SKM-1 treated with dmso at 0.1 percent for 144 hours (cell line): ENCODE data around the gene ULK1.
"Not testable (repeated sequence)": the region's sequence is repeated elsewhere in the genome, so short reads cannot be mapped to it uniquely, and the experiment has no call there.

ENCODE experiments used
- DNase-seq: peaks from one replicate; lab custom pipeline; 2025; ENCODE audit not compliant: unreplicated experiment; lab: John Stamatoyannopoulos, UW

The ULK1 gene

GRCh38 chr12:131941116-131941986 is 46.9 kb downstream of the ULK1 start:
- DNase-seq = no peak

- DNase-seq = no peak
These were observed 47.5 kb downstream of the ULK1 start for GRCh38 chr12:131941987-131942341.

GRCh38 chr12:131942671-131943070 is 48.2 kb downstream of the ULK1 start:
- no peak for DNase-seq

- no peak for DNase-seq
These were observed 49.0 kb downstream of the ULK1 start for GRCh38 chr12:131943389-131943788.

- DNase-seq = no peak
These were observed 49.5 kb downstream of the ULK1 start for GRCh38 chr12:131943876-131944275.

GRCh38 chr12:131944601-131945251 is 50.3 kb downstream of the ULK1 start:
- DNase-seq = no peak

GRCh38 chr12:131946757-131947156 is 52.3 kb downstream of the ULK1 start:
- DNase-seq = no peak

- DNase-seq = no peak
These were observed 53.1 kb downstream of the ULK1 start for GRCh38 chr12:131947482-131948027.

GRCh38 chr12:131948166-131948712 is 53.8 kb downstream of the ULK1 start:
- no peak for DNase-seq

- DNase-seq = not testable (repeated sequence)
These were observed 54.5 kb downstream of the ULK1 start for GRCh38 chr12:131948713-131949430.

- DNase-seq = peak; percentile 66
These were observed 55.2 kb downstream of the ULK1 start, which contains the start of gene EP400 for GRCh38 chr12:131949431-131950181. EP400 (plus strand) TSS chr12:131949942; CDS start chr12:131960620, 10,678 bp downstream.

GRCh38 chr12:131950182-131950913 is 55.9 kb downstream of the ULK1 start:
- DNase-seq = no peak

- not testable (repeated sequence) for DNase-seq
These were observed 59.4 kb downstream of the ULK1 start for GRCh38 chr12:131953810-131954209.

GRCh38 chr12:131954460-131954859 is 60.0 kb downstream of the ULK1 start:
- not testable (repeated sequence) for DNase-seq

- DNase-seq = no peak
These were observed 64.7 kb downstream of the ULK1 start for GRCh38 chr12:131959116-131959515.

- DNase-seq = no peak
These were observed 65.5 kb downstream of the ULK1 start for GRCh38 chr12:131959641-131960589.

GRCh38 chr12:131960590-131961325 is 66.3 kb downstream of the ULK1 start:
- DNase-seq = not testable (repeated sequence)

GRCh38 chr12:131961328-131961727 is 66.9 kb downstream of the ULK1 start:
- DNase-seq = not testable (repeated sequence)
